Non-pigmented ciliary epithelial cell (primary cell): ENCODE results near the gene TRAK1.

Experiments
- DNase-seq: peaks from one replicate; pipeline ENCODE4 v3.0.0-alpha.2; 2010; ENCODE audit warnings: low read depth

The TRAK1 gene

GRCh38 chr3:42066516-42067181, 24.5 kb upstream of the TRAK1 start:
- DNase-seq: no peak

GRCh38 chr3:42067326-42067725, 23.8 kb upstream of the TRAK1 start:
- DNase-seq: no peak

DNA sequence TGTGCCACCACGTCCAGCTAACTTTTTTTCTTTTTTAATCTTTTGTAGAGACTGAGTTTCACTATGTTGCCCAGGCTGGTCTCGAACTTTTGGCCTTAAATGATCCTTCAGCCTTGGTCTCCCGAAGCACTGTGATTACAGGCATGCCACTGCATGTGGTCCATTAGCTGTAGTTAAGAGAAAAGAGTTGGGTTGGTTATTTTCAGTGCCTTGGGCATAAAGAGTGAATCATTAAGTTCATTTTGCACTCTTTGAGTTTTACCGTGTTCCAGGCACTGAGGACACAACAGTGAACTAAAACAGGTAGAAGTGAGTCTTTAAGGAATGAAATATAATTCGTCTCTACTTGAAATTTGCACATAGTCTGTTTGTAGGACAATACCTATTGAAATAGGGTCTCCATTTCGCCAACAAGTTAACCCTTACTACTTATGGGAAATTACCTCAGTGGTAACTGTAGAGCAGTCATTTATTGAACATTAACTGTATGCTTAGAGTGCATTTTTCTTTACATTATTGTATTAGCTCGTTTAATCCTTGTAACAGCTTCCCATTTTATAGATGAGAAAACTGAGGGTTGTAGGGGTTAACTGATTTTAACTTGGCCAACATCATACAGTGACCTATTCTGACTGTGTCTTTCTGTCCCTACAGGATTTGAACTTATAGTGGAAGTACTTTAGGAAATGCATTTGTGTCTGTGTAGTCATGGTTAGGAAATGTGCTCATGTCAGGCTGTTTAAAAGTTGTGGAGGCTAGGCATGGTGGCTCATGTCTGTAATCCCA, 22.7 kb upstream of the TRAK1 start:
- DNase-seq: no peak

- DNase-seq: no peak
These were observed 21.1 kb upstream of the TRAK1 start for GRCh38 chr3:42070089-42070488.

DNA sequence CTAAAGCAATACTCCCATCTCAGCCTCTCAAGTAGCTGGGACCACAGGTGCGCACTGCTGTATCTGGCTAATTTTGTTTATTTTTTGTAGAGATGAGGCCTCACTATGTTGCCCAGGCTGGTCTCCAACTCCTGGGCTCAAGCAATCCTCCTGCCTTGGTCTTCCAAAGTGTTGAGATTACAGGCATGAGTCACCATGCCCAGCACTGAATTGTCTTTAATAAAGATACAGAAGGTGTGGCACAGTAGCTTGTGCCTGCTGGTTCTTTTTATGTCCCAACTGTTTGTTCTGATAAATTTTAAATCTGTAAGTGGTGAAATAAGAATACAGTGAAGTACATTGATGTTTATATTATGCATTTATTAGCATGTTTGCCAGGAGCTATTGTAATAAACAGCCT, 20.6 kb upstream of the TRAK1 start:
- DNase-seq: no peak

- no peak for DNase-seq
These were observed 19.0 kb upstream of the TRAK1 start for GRCh38 chr3:42071904-42072812.

DNA sequence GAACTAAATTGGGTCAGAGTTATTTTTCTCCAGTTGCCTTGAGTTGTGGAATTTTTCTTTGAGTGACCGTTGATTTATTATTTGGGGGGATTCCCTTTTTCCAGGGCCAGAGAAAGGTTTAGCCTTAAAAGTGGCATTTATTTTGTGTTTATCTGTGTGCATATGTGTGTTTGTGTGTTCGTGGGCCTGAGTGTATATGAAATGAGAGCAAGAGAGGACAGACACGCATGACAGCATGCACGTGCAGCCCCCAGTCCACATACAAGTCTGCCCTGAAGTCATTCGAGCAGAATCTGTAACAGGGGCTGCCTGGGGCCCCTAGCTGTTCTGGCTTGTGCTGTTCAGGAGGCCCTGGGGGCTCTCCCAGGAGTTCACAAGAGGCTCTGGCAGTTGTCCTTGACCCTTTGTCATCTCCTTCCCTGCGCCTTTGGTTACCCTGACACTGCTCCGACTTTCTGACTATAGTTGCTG, 18.3 kb upstream of the TRAK1 start:
- DNase-seq: no peak

DNA sequence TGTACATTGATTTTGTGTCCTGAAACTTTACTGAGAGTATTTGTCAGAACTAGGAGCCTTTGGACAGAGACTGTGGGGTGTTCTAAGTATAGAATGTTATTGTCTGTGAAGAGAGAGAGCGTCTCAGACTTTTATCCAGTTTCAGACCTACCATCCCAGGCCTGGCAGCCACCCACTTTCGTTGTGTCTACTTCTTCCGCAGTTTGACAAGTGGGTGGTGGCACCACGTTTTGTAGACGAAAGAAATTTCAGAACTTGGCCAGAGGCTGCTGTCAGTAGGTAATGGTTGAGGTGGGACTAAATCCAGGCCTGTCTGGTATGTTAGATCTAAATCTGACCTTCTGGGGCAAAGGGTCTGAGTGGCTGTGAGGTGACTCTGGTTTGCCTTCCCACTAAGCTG, 13.4 kb upstream of the TRAK1 start:
- DNase-seq: no peak

DNA sequence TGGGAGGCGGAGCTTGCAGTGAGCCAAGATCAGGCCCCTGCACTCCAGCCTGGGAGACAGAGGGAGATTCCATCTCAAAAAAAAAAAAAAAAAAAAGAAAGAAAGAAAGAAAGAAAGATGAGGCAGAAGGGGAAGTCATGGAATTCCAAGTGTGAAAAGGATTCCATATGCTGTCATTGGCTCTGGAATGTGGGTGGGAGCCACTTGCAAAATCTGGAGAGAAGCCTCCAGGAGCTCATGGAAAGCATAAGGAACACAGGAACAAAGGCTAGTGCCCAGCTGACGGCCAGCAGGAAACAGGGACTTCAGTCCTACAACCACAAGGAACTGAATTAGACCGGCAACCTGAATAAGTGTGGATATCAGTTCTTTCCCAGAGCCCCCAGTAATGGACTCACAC, 12.5 kb upstream of the TRAK1 start:
- no peak for DNase-seq

DNA sequence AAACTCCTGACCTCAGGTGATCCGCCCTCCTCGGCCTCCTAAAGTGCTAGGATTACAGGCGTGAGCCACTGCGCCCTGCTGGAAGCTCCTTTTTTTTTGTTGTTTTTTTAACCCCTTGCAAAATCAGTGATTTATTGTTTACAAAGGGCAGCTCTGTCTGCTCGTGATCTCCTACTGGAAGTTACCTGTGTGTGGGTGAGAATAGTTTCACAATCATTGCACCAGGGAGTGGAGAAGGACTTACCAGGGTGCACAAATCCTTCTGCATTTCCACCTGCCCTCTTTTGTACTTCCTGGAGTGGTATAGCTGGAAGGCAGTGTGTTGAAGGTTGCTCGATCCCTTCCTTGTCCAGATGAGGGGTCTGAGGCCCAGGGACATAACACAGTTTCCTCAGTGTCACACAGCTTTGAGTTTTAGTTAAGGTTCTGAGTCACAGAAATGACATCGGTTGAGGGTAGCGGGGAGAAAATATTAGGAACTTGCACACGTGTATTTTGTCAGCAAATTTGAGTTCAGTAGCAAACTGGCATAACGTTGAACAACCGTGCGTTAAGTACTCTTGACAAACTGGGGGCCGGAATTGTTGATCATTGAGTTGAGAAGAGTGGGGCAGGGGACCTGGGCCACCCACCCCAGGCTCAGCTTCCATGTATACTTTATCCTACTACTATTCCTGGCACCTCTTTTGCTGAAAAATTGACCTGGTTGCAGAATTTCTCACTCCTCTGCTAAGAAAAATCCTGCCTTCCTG, 11.3 kb upstream of the TRAK1 start:
- no peak for DNase-seq

DNA sequence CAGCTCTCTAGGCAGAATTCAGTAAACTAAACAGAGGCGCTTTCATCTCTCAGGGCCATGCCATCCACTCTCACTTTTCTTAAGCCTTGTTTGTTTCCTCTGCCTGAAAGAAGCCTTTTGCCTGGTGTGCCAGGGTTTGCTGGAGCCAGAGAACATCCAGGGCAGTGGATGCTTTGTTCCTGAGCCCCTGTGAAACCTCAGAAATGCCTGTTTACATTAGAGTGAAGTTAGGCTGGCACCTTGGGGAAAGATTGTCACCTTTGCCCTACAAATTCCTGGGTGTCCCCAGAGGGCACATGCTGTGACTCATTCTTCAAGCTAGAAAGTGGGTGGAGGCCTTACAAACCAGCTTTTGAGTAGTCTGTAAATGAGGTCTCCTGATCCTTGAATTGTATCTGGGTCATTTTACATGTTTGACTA, 10.7 kb upstream of the TRAK1 start:
- no peak for DNase-seq

- DNase-seq: no peak
These were observed 9.2 kb upstream of the TRAK1 start for GRCh38 chr3:42081838-42082473.

- DNase-seq: no peak
These were observed 6.6 kb upstream of the TRAK1 start for GRCh38 chr3:42084586-42084985.

DNA sequence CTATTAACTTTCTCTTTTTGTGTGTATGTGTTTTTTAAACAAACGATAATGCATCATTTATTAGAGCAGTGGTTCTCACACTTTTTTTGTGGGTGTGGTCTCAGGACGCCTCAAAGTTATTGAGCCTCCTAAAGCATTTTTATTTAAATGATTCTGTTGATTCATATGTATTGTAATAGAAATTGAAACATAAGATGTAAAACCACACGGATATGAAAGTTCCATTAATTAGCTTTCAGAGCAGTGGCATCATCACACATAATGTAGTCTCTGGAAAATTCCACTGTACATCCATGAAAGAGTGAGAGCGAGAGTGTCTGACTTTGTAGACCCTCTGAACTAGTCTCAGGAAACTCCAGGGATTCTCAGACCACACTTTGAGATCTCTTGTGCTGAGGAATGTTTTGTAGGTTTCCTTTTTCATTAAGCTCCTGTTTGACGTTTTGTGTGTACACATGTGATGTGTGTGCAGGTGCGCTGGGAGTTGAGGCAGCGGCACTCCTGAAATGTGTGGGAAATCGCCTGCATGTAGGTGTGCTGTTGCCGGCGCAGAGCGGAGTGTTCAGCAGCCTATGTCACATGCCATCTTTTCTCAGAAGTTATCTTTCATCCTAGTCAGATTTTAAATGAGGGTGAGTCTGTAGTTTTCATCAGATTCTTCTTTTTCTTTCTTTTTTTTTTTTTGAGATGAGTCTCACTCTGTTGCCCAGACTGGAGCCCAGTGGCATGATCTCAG, 5.3 kb upstream of the TRAK1 start:
- no peak for DNase-seq

- DNase-seq: no peak
These were observed 2.2 kb upstream of the TRAK1 start for GRCh38 chr3:42088803-42089530.

- no peak for DNase-seq
These were observed 849 bp downstream of the TRAK1 start for GRCh38 chr3:42092006-42092405.

GRCh38 chr3:42094128-42094527, 3.0 kb downstream of the TRAK1 start:
- DNase-seq: no peak

GRCh38 chr3:42094691-42095391, 3.7 kb downstream of the TRAK1 start:
- no peak for DNase-seq

- no peak for DNase-seq
These were observed 4.4 kb downstream of the TRAK1 start for GRCh38 chr3:42095540-42095939.
